Ascending aorta (tissue), 2 donors: ENCODE data around the gene SMAD6. TPM values are rescaled to one million over a fixed set of nuclear protein-coding genes. Genes with fewer than 3 reads are reported as not detected.

Experiments used
- DNase-seq, 2 donors: peaks; one replicate each; pipeline ENCODE4 v3.0.0-alpha.2; 2019; ENCODE audit warnings: low spot score in 2 of 2
- H3K27ac ChIP-seq, 2 donors: fragments of 200-600 bp; sonication (generic); one replicate each; pipeline ENCODE4 v1.5.1; 2016 to 2017; ENCODE audit warnings: mild to moderate bottlenecking in 1 of 2
- H3K27me3 ChIP-seq: fragments of 200-600 bp; sonication (generic); one replicate; pipeline ENCODE4 v1.5.1; 2017
- H3K36me3 ChIP-seq, 2 donors: fragments of 200-600 bp; sonication (generic); one replicate each; pipeline ENCODE4 v1.5.1; 2016
- H3K4me1 ChIP-seq, 2 donors: fragments of 200-600 bp; sonication (generic); one replicate each; pipeline ENCODE4 v1.5.1; 2016 to 2017; ENCODE audit warnings: mild to moderate bottlenecking in 1 of 2
- H3K4me3 ChIP-seq, 2 donors: fragments of 200-600 bp; sonication (generic); one replicate each; pipeline ENCODE4 v1.5.1; 2016 to 2017; ENCODE audit warnings: mild to moderate bottlenecking in 1 of 2
- H3K9me3 ChIP-seq, 2 donors: fragments of 200-600 bp; sonication (generic); one replicate each; pipeline ENCODE4 v1.5.1; 2016
- CTCF ChIP-seq, 3 experiments: fragments of 200-600 bp in 2 of 3; fragments of 450-650 bp in 1 of 3; sonication (generic) in 2 of 3; IDR thresholded peaks; one replicate each; pipeline ENCODE4 v1.5.1; 2016 to 2019; ENCODE audit warnings: antibody characterized with exemption in 3 of 3, mild to moderate bottlenecking in 1 of 3, moderate library complexity in 1 of 3
- intact Hi-C: fragments of 100-400 bp; cut with DNase I; formaldehyde crosslinking; loops from one replicate; pipeline ENCODE4 v1.15.1; 2023
- total RNA-seq: library from RNA; depleted of rRNA; stranded (reverse); fragments of >200 nt; gene quantifications from one replicate; pipeline ENCODE4 v1.1.0, GENCODE V29; 2016

Gene SMAD6
- total RNA-seq, 1 donor from 2014 or later = 140 TPM

GRCh38 chr15:66677336-66677735 lies 24.7 kb upstream of the SMAD6 start:
- Histone ChIP-seq H3K36me3 (no peaks in the 10 kb centered on the region), H3K4me3 (no peak overlapping the region), H3K27me3 (no peaks in the 10 kb centered on the region), H3K27ac (no peak overlapping the region), H3K9me3 (no peaks in the 10 kb centered on the region), H3K4me1 (no peaks in the 10 kb centered on the region)
- intact Hi-C loops = no loop called here
- TF ChIP-seq CTCF (IDR thresholded peaks at IDR 0.05) = no peak
- no peak for DNase-seq

- H3K4me1 ChIP-seq = no peaks in the 10 kb centered on the region
- no peak overlapping the region for H3K27ac ChIP-seq
- intact Hi-C loops = no loop called here
- H3K36me3 ChIP-seq = no peaks in the 10 kb centered on the region
- no peak for DNase-seq
- no peak for TF ChIP-seq CTCF (IDR thresholded peaks at IDR 0.05)
- H3K9me3 ChIP-seq = no peaks in the 10 kb centered on the region
- no peak overlapping the region for H3K4me3 ChIP-seq
- no peaks in the 10 kb centered on the region for H3K27me3 ChIP-seq
Observed at GRCh38 chr15:66679061-66679656, 22.9 kb upstream of the SMAD6 start.

- Histone ChIP-seq H3K27me3 (no peaks in the 10 kb centered on the region), H3K4me1 (no peaks in the 10 kb centered on the region), H3K27ac (no peak overlapping the region), H3K4me3 (no peak overlapping the region), H3K9me3 (no peaks in the 10 kb centered on the region), H3K36me3 (no peaks in the 10 kb centered on the region)
- intact Hi-C loops = no loop called here
- no peak for TF ChIP-seq CTCF (IDR thresholded peaks at IDR 0.05)
- no peak for DNase-seq
Observed at GRCh38 chr15:66679657-66680108, 22.4 kb upstream of the SMAD6 start.

GRCh38 chr15:66680502-66680901 lies 21.5 kb upstream of the SMAD6 start:
- H3K4me3 ChIP-seq = no peak overlapping the region
- intact Hi-C loops = no loop called here
- DNase-seq = no peak
- no peak overlapping the region for H3K27ac ChIP-seq
- H3K27me3 ChIP-seq = no peaks in the 10 kb centered on the region
- no peaks in the 10 kb centered on the region for H3K36me3 ChIP-seq
- H3K9me3 ChIP-seq = no peaks in the 10 kb centered on the region
- TF ChIP-seq CTCF (IDR thresholded peaks at IDR 0.05) = no peak
- H3K4me1 ChIP-seq = no peaks in the 10 kb centered on the region

- Histone ChIP-seq H3K4me3 (no peak overlapping the region), H3K4me1 (no peaks in the 10 kb centered on the region), H3K9me3 (no peaks in the 10 kb centered on the region), H3K27me3 (no peaks in the 10 kb centered on the region), H3K27ac (no peak overlapping the region), H3K36me3 (no peaks in the 10 kb centered on the region)
- no peak for TF ChIP-seq CTCF (IDR thresholded peaks at IDR 0.05)
- intact Hi-C loops = no loop called here
- DNase-seq = no peak
Observed at GRCh38 chr15:66681395-66681794, 20.6 kb upstream of the SMAD6 start.

GRCh38 chr15:66682246-66682645 lies 19.8 kb upstream of the SMAD6 start:
- no peaks in the 10 kb centered on the region for H3K27me3 ChIP-seq
- no peak overlapping the region for H3K4me3 ChIP-seq
- intact Hi-C loops = no loop called here
- no peak for TF ChIP-seq CTCF (IDR thresholded peaks at IDR 0.05)
- no peak for DNase-seq
- H3K9me3 ChIP-seq = no peaks in the 10 kb centered on the region
- H3K36me3 ChIP-seq = no peaks in the 10 kb centered on the region
- no peaks in the 10 kb centered on the region for H3K4me1 ChIP-seq
- H3K27ac ChIP-seq = no peak overlapping the region
